ENCODE results near the gene ACTR1A. TPM values are rescaled to one million over a fixed set of nuclear protein-coding genes. Genes with fewer than 3 reads are reported as not detected.

ACTR1A gene
- total and polyA plus RNA-seq, 8 donors = 41.5 to 277 (median 61.1) TPM

- H3K9me3 ChIP-seq = no peaks in the 10 kb centered on the region
- peaks cover 10 to 32% (median 25%) of the 10 kb centered on the region in 4 donors for H3K4me1 ChIP-seq
- H3K27ac ChIP-seq = peak overlapping the region; percentile 32 to 71 (median 64)
- peak; percentile 97 to 98 for DNase-seq
- peak overlapping the region; percentile 52 to 67 (median 58) for H3K4me3 ChIP-seq
- 2 to 6% (median 3%) methylated on average over 40 to 54 of the region's 54 CpGs for whole genome bisulfite sequencing, 5 donors
- TF ChIP-seq POLR2AphosphoS5 (IDR thresholded peaks at IDR 0.05) (peak; percentile 56 to 93 (median 76)), EP300 (IDR thresholded peaks at IDR 0.05) (no peak), POLR2A (IDR thresholded peaks at IDR 0.05) (peak in 1 of 4 donors; percentile 31)
- TF ChIP-seq, protein P1, sequence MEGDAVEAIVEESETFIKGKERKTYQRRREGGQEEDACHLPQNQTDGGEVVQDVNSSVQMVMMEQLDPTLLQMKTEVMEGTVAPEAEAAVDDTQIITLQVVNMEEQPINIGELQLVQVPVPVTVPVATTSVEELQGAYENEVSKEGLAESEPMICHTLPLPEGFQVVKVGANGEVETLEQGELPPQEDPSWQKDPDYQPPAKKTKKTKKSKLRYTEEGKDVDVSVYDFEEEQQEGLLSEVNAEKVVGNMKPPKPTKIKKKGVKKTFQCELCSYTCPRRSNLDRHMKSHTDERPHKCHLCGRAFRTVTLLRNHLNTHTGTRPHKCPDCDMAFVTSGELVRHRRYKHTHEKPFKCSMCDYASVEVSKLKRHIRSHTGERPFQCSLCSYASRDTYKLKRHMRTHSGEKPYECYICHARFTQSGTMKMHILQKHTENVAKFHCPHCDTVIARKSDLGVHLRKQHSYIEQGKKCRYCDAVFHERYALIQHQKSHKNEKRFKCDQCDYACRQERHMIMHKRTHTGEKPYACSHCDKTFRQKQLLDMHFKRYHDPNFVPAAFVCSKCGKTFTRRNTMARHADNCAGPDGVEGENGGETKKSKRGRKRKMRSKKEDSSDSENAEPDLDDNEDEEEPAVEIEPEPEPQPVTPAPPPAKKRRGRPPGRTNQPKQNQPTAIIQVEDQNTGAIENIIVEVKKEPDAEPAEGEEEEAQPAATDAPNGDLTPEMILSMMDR (IDR thresholded peaks at IDR 0.05) = no peak
- H3K27me3 ChIP-seq = no peaks in the 10 kb centered on the region
- no peaks in the 10 kb centered on the region for H3K36me3 ChIP-seq
- intact Hi-C loops (cut with DNase I; ENCODE audit: low total_unique reads) = no loop called here
These were observed 41.1 kb downstream of the ACTR1A start for GRCh38 chr10:102461187-102462054.

- Histone ChIP-seq H3K27ac (peak overlapping the region; percentile 25 to 71 (median 64)), H3K4me1 (peaks cover 10 to 38% (median 25%) of the 10 kb centered on the region in 4 donors), H3K27me3 (no peaks in the 10 kb centered on the region), H3K9me3 (no peaks in the 10 kb centered on the region), H3K36me3 (peaks cover 0 to 5% (median 1%) of the 10 kb centered on the region in 4 donors), H3K4me3 (peak overlapping the region; percentile 52 to 67 (median 58))
- intact Hi-C loops (cut with DNase I; ENCODE audit: low total_unique reads) = no loop called here
- WGBS, 5 donors = 17 to 22% (median 19%) methylated on average over 8 of the region's 8 CpGs
- TF ChIP-seq POLR2A (IDR thresholded peaks at IDR 0.05) (no peak), EP300 (IDR thresholded peaks at IDR 0.05) (no peak), POLR2AphosphoS5 (IDR thresholded peaks at IDR 0.05) (no peak)
- TF ChIP-seq, protein P1 (IDR thresholded peaks at IDR 0.05) = no peak
- no peak for DNase-seq
These were observed 41.7 kb downstream of the ACTR1A start for GRCh38 chr10:102460836-102461186.

DNA sequence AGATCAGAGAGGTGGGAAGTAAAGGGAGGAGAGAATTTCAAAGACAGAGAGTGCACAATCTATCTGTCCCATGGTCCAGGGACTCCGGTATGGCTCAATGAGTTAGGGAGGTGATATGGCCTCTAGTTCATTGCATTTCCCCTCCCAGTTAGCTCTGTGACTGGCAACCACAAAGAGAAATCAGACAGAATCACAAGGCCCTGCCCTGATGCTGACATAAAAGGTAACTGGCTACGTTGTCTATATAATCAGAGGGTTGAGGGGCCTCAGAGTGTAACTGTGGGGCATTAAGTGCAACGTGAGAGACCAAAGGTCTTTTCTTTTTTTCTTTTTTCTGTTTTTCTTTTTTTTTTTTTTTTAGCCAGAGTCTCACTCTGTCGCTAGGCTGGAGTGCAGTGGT is 43.9 kb downstream of the ACTR1A start:
- no peaks in the 10 kb centered on the region for H3K9me3 ChIP-seq
- 53 to 84% (median 64%) methylated on average over 4 of the region's 4 CpGs for WGBS, 5 donors
- H3K36me3 ChIP-seq = peaks cover 0 to 12% (median 5%) of the 10 kb centered on the region in 4 donors
- intact Hi-C loops (cut with DNase I; ENCODE audit: low total_unique reads) = no loop called here
- no peak for TF ChIP-seq POLR2A (IDR thresholded peaks at IDR 0.05)
- no peak for TF ChIP-seq POLR2AphosphoS5 (IDR thresholded peaks at IDR 0.05)
- TF ChIP-seq, protein P1 (IDR thresholded peaks at IDR 0.05) = no peak
- TF ChIP-seq EP300 (IDR thresholded peaks at IDR 0.05) = no peak
- H3K27ac ChIP-seq = no peak overlapping the region
- peaks cover 10 to 47% (median 25%) of the 10 kb centered on the region in 4 donors for H3K4me1 ChIP-seq
- no peak overlapping the region for H3K4me3 ChIP-seq
- H3K27me3 ChIP-seq = no peaks in the 10 kb centered on the region
- DNase-seq = no peak

DNA sequence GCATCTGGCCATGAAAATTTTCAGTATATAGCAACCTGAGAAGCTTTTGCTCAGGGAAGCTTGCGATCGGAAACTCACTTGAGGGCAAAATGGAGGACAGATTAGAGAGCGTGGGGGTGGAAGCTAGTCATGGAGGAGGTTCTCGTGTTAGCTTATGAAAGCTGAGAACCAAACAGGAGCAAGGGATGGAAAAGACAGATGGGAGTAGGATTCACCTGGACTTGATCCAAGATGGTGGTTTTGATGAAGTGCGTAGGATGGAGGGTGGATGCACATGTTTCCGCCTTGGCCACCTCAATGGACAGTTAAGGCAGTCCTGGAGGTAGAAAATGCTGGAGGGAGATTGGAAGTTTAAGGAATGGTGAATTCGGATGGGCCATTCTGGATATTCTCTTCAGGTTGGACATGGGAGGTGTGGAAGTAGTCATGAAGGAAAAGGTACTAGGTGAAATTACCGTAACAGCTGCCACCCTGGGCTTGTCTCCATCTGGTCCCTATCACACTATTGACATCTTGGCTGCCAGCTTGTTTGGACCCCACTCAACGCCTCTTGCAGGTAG is 44.8 kb downstream of the ACTR1A start:
- no peak for TF ChIP-seq POLR2A (IDR thresholded peaks at IDR 0.05)
- TF ChIP-seq, protein P1 (IDR thresholded peaks at IDR 0.05) = no peak
- TF ChIP-seq POLR2AphosphoS5 (IDR thresholded peaks at IDR 0.05) = no peak
- TF ChIP-seq EP300 (IDR thresholded peaks at IDR 0.05) = no peak
- Histone ChIP-seq H3K4me1 (peaks cover 7 to 45% (median 22%) of the 10 kb centered on the region in 4 donors), H3K27ac (no peak overlapping the region), H3K9me3 (no peaks in the 10 kb centered on the region), H3K36me3 (peaks cover 0 to 12% (median 5%) of the 10 kb centered on the region in 4 donors), H3K27me3 (no peaks in the 10 kb centered on the region), H3K4me3 (no peak overlapping the region)
- no peak for DNase-seq
- 78 to 88% (median 82%) methylated on average over 9 of the region's 9 CpGs for WGBS, 5 donors
- intact Hi-C loops (cut with DNase I; ENCODE audit: low total_unique reads) = no loop called here
